GM21717 (cell line): ENCODE measurements around the gene USP3.

Source experiments
- ATAC-seq: cut with Tn5 transposase; IDR thresholded peaks from one replicate; pipeline ENCODE4 v1.9.1; 2021; ENCODE audit warnings: mild to moderate bottlenecking, moderate library complexity; ENCODE audit not compliant: unreplicated experiment

Gene USP3

DNA sequence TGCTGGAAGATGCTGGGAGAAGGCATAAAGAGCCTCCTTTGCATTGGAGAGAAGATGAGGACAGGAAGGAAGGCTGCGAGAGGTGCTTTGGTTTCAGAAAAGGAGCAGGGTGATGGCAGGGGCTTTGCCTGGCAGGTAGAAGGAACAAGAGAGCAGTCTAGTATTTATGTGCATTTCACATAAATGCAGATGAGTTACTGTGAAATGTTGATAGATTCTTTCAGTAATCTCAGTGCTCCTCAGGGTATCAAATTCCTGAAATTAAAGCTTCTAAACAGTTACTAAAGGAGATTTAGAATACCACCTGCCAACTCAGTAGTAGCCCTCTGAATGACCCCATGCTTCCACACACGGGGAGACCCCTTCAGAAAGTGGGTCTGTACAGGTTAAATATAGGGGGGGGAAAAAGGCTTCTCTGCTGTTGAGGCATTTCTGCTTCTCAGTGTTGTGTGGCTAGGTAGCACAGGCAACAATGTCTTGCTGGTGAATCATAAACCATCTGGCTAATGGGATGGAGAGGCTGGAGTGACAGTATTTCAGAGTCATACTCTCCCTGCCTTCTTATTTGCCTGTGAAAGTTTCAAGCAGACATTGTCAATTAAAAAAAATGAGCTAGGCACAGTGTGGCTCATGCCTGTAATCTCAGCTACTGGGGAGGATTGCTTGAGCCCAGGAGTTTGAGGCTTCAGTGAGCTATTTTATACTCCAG, 78.5 kb downstream of the USP3 start:
- ATAC-seq, result no peak

DNA sequence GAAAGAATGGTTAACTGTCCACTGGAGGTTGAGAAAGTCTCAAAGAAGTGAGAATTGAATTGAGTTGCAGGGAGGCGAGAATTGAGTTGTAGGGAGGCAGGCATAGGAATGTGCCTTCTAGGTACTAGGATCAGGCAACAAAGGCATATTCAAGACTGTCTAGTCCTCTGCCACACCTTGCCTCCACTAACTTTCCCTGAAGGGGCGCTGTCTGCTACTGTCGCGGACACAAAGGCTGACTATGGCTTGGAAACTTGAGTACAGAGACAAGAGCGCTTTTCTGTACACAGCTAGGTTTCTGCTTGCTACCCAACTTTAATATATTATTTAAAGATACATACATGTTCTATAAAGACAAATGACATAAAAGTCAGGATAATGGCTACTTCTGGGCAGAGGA, 82.4 kb downstream of the USP3 start:
- no peak for ATAC-seq

DNA sequence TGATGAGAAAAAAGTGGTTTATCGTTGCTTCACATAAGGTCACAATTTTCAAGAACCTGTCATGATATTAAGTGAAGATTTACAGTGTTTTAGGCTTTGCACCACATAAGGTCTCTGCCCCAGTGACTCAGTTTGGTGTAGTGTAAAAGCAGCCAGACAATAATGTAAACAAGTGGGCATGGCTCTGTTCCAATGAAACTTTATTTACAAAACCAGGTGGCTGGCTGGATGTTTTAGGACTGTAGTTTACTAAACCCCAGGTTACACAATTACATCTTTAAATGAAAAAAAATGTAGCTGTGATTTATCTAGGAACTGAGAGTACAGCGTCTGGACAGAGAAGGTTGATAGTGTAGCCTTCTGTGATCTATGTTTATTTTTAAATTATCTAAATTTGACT, 83.1 kb downstream of the USP3 start:
- ATAC-seq, result no peak

DNA sequence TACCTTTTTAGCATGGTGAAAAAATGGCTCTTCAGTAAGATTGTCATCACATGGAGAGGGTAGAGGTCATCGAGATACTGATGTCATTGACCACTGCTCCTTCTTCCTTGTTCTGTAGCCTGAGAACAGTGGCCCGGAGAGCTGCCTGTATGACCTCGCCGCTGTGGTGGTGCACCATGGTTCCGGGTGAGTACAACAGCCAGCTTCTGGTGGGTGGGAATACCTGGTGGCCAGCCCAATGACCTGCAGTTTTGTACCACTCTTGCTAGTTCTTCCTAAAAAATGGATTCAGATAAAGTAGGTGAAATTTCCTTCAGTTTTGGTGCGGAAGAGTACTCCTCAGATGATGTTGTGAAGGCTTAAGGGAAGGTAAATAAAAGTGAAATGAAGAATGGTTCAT, 84.4 kb downstream of the USP3 start:
- no peak for ATAC-seq

DNA sequence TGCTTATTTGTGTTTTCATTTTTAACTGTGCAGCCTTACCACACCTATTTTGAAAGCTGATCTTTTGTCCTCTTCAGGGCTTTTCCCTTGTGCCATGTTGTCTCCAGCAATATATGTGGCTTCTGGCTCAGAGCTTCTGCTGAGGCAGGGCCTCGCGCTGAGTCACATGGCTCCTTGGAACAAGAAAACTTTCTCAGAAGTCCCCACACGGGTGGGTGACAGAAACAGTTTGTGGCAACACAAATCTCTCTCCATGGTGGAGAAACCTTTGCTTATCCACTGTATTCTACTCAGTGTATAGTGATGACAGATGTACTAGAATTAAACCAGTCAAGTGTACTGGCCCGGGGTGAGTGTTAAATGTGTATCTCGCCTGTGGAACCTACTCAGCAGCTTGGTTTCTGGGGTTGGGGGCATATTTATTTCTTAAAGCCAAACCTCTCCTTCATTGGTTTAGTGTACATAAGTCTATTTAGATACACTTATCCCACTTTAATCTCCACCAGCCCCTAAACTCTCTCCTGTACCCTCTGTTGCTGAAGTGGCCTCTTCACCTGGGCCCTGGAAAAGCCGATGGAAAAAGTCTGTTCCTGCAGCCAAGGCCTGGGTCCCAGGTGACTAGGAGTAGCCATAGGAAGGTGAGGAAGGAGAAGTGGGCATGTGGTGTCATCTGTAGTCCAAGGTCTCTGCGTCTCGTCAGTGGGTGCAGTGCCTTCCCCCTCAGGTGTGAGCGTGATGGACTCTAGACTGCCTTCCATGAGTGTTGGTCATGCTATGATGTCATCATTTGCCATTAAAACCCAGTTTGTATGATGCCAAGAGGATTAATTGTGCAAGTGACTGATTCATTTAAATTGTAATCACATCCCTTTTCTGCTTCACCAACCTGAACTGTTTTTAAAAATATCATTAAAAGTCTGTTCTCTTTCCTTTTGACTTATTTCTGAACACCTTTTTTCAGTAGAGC, 89.6 kb downstream of the USP3 start:
- ATAC-seq, result no peak

DNA sequence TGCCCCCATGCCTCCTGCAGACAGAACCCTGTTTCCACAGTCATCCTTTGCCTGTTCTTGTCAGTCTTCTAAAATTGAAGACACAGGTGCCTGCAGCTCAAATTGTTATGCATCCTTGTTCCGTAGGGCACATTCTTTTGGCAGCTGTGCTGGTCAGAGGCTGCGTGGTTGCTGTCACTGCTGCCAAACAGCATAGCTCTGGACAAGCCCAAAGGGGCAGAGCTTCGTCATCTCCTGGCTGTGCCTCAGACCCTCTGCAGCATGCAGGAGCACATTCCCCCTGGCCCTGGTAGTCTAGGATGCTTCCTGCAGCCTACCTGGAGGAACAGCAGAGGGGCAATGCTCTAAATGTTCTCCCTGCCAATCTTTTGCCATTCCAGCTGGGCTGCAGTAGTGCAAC, 90.7 kb downstream of the USP3 start:
- ATAC-seq, result no peak

DNA sequence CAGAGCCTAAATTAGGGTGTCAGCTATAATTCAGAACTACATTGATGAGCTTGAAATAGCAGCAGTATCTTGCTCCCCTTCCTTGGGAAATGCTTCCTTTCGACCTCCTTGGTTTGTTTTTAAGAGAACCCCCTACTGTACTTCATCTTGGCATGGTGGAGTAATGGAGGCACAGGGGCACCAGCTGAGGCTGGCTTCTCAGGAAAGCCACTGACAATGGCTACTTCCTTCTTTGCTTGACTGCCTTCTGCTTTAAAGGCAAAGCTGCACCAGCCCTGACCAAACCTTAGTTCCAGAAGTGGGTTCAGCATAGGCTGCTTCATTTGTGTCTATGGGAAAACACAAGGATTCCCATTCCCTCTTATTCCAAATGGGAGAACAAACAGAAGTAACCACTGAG, 91.3 kb downstream of the USP3 start:
- ATAC-seq, result no peak

DNA sequence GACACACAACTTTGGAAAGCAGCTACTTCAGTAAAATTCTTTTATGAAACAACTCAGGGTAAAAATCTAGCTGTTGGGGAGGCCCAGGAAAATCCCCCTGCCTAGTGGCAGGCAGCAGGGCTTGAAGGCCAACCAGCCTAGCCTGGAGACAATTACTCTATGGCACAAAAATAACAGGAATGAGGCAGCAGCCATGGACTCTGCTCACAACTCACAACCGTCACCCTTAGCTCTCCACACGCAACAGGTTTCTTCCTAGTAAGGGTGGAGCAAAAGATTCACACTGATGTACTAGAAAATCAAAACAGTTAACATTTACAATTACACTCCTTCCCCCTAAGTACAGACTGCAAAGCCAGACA, 92.3 kb downstream of the USP3 start:
- ATAC-seq, result no peak

DNA sequence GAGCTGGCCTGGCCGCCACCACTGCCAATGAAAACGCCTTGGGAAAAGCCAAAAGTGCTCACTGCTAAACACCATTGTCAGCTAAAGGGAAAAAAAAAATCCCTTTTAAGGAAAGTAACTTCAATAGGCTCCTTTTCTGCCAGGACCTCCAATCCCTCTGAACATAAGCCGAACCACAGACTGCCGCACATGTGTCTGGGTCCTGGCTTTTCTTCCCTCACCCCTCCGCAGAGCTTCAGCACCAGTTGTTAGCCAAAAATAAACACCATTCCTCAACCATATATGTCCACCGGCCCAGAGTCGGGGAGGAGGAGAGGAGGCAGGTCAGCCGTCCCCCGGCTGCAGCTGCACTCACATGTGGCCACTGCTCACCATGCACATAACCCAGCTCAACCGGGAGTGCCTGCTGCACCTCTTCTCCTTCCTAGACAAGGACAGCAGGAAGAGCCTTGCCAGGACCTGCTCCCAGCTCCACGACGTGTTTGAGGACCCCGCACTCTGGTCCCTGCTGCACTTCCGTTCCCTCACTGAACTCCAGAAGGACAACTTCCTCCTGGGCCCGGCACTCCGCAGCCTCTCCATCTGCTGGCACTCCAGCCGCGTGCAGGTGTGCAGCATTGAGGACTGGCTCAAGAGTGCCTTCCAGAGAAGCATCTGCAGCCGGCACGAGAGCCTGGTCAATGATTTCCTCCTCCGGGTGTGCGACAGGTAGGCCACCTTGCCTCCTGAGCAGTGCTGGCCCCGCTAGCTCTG, 92.8 kb downstream of the USP3 start, which contains the start of gene FBXL22:
FBXL22 (plus strand) TSS at position 350 of the 753 bp plus-strand sequence; CDS start at position 356, 6 bp downstream.
- no peak for ATAC-seq

DNA sequence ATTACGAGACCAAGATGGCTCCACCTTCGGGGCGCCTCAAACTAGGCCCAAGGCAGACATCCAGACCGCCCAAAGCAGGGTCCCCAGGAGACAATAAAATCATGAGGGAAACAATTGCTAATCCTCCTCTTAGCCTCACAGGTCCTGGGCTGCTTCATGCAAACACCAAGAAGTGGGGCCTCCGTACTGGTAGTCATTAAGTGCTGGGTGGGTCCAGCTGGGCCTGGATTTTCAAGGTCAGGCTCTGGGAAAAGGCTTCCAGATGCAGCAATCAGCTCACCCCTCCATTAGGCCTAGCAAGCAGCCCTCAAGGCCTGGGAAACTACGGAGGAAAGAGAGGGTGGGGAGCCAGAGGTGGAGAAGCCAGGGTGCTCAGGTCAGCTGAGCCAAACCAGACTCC, 93.4 kb downstream of the USP3 start:
- ATAC-seq, result no peak

DNA sequence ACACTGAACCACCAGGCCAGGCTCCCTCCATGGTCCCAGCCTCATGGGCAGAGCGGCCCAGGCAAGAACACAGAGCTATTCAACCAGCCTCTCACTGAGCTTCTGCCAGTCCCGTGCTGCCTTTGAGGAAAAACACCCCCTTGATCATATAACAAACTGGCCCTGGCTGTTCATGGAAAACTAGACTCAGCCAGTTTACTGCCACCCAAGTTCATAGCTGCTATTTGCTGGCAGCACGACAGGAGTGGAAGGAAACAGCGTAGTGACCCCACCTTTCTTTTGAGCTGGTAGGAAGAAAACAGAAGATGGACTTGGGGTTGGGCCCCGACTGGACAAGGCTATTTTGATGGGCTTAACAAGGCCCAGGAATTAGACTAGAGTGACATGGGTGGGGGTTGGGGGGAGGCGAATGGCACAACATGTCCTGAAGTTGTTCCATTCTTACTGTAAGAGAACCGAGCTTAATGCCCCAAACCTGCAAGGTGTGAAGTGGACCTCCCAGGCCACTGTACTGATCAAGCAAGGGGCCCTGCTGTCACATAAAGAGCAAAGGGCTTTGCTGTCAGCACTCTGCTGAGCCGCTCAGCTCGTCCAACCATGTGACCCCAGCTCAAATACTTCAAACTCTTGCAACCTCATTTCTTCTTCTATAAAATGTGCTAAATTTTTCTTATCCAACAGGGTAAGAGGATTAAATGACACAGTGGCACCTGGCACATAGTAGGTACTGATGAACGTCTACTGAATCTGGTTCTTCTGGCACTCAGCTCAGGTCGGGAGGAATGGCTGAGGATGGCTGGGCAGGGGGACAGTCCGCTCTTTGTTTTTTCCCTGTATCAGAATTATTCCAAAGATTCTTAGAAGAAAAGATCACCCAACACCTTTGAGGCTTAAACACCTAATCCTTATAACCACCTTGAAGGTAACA, 94.3 kb downstream of the USP3 start:
- no peak for ATAC-seq

DNA sequence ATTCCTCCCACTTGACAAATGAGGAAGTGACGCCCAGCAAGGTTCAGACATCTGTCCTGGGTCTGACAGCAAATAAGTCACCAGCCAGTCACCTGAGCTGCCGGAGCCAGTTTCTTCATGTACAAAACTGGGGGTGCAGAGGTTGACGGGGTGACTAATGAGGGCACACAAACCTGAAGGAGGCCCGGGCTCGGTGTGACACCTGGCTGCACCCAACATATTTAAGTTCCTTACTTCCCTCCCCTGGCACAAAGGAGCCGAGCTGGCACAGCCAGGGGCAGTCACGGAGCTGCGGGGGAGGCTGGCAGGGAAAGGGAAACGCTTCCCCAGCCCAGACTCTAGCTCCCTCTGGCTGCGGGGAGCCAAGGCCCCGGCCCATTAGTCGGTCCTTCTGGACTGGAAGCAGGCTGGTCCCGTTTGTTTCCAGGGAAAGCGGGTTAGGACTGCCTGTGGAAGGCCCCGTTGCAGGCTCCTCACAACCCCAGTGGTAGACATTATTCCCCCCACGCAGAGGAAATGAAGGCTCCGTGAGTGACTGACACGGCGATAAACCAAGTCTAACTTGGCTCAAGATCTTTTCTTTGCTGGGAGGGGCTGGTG, 95.1 kb downstream of the USP3 start:
- ATAC-seq, result no peak

DNA sequence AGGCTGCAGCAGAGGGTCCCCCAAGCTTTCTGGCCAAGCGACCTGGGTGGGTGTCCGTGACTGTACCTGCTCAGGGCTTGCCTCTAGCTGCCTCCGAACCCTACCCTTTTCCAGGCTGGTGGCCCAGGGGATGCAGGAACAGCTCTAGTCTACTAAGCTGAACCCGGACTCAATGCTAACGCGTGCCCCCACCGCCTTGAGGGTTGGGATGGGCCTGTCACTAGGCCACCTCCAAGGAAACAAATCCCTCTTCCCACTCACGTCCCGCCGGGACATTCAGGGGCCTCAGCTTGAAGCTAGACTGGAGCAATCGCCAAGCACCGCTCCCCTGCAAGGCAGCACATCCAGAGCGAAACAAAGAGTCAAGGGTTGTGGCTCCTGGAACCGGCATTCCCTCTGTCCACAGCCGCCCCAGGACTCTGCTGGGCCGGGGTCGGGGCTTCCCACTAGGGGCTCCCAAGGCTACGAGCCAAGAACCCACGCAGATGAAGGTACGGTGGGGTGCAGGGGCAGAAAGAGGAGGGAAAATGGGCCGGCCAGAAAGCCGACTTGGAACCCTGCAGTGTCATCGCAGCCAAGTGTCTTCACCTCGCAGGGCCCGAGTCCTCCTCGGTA, 95.7 kb downstream of the USP3 start:
- peak; percentile 1 for ATAC-seq

DNA sequence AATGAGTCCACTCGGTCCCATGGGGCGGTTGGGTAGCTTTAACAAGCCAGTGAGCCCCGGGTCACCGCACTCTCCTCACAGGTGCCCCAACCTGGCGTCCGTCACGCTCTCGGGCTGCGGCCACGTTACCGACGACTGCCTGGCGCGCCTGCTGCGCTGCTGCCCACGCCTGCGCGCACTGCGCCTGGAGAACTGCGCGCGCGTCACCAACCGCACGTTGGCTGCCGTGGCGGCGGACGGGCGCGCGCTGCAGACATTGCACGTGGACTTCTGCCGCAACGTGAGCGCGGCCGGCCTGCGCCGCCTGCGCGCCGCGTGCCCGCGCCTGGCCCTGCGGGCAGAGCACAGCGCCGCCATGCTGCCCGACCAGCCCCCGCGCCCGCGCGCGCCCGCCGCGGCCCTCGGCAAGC, 96.2 kb downstream of the USP3 start:
- peak; percentile 71 for ATAC-seq

DNA sequence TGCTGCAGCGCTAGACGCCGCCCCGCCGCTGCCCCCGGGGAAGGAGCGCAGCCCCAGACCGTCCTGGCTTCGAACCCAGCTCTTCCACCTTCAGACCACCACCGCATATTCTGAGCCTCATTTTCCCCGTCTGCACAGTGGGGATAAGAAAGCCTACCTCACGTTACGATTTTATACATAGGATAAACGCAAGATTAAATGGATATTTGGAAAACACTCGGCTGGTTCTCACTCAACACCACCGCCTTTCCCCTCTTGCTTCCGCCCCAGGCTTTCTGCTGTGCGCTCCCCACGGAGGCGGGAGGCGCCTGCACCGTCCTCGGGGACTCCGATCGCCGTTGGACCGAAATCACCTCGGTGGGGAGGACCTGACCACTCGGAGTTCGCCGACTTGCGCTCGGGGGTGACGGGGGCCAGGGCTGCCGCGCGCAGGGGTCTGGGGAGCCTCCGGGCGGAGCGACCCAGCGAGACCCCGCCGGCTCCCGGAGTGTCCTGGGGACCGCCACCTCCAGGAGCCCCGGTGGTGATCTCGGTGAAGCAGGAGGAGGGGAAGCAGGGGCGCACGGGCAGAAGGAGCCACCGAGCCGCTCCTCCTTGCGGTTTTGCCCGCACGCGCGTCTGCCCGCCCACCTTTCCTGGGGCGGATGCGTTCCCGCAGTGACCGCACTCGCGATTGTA, 96.8 kb downstream of the USP3 start:
- ATAC-seq, result peak; percentile 10

DNA sequence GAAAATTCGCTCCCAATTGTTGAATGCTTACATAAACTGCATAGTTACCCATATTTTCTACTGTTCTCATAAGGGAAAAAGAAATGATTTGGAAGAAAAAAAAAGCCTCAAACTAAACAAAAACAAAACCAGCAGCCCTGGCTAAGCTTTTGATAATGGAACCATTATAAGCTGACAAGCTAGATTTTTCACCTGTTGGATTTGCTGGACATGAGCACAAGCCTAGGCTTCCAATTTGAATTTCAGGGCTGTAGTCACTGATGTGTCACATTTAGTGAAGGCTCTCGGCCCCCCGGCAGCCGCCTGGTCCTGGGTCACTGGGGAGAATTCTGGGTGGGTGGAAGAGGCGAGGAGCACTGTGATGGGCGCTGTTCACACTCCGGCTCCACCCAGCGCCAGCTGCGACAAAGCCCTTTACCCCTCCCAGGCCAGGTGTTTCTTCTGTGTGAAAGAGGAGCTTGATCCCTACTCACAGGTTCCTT, 97.4 kb downstream of the USP3 start:
- ATAC-seq, result no peak

DNA sequence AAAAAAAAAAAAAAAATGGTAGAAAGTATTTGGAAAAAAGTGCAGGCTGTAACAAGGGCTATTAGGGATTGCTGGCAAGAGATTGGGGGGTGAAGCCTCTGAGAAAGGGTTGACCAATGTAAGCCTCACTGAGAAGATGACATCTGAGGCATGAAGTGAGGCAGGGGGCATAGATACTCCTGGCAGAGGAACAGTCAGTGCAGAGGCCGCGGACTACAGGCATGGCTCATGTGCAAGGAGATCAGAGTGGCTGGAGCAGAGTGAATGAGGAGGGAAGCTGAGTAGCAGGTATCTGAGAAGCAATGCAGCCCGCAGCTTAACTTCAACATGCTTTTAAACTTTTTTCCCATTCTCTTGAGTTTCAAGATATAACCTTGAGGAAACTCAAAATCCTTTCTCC, 98.2 kb downstream of the USP3 start:
- ATAC-seq, result no peak

DNA sequence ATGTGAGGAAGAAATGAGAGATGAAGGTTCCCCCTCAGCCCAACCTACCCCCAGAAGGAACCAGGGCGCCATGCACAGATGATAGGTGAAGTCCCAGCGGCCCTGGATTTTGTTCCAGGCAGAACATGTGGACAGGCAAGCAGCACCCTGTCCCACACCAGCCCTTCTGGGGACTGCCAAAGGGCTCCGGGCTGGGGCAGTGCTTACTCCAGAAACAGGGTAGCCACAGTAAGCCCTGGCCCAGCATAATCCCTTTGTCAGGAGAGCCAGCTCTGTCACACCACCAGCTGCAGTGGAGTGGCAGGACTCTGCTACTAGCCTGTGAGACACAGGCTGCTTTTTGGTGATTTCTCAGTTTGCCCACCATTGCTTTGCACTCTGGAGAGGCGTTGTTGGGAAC, 99.1 kb downstream of the USP3 start:
- ATAC-seq, result no peak

DNA sequence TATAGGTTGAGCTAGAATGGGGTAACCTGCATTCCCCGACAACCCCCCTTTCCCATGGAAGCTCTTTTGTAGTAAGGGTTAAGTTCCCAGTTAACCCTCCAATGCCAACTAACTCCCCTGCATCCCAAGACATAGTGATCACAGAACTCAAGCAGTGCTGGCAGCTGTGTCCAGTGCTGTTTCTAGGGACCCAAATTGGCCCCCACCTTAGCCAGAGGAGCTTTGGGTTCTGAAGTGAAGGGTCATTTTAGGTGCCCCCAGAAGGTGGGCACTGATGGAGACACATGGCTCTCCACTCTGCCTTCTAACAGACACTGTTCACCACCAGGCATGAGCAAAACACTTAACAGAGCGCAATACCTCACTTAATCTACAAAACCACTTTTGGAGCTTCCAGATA, 99.9 kb downstream of the USP3 start:
- no peak for ATAC-seq
